GM21825 (cell line): ENCODE results near the gene PIK3R3.
"Not testable (repeated sequence)": the region's sequence is repeated elsewhere in the genome, so short reads cannot be mapped to it uniquely, and the experiment has no call there.

Source experiments
- ATAC-seq: cut with Tn5 transposase; IDR thresholded peaks from one replicate; pipeline ENCODE4 v1.9.1; 2021; ENCODE audit warnings: mild to moderate bottlenecking, moderate library complexity; ENCODE audit not compliant: unreplicated experiment

Gene PIK3R3

GRCh38 chr1:46072975-46073374 lies 59.5 kb downstream of the PIK3R3 start:
- no peak for ATAC-seq

DNA sequence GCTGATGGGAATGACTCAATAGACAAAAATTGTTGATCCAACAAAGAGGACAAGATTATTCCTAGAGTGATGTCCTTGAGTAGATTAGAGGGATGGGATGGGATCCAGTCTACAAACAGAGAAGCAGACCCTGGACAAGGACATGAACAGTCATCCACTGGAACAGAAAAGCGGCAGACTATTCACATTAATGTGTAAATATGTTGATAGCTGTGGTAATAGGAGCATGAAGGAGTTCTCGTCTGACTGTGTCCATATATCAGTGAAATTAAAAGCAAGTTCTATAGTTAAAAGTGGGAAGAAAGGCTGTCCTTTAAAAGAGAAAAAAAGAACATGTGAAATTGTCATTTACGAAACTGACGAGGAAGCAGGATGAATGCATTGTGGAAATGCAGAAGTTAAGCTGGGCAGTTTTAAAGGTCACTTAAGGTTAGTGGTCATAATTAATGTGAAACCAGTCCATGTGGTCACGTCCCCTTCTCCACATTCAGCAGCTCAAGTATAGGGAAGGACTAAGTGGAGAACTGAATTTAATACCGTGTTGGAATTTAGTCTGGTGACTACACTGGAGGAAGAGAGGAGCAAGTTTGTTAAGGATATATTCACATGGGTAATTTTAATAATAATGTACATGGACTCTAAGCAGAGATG lies 62.1 kb downstream of the PIK3R3 start:
- no peak for ATAC-seq

GRCh38 chr1:46068525-46068924 lies 63.9 kb downstream of the PIK3R3 start:
- ATAC-seq = no peak

DNA sequence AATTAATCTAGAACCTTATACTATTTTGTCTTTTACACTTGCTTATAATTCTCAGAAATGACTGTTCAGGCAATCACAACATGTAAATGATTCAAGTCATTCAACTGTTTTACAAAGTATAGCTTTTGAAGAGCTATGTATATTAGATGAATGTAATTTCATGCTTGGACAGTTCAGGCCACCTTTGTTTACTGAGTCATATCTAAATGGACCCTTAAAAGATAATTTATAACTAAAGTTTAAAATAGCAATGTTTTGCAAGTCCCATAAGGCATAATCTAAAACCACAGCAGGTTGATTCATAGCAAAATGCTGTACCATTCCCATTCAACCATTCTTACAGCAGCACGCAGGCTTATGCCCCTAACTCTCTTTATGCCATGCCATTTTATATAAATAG lies 64.8 kb downstream of the PIK3R3 start:
- ATAC-seq = no peak

GRCh38 chr1:46065405-46065804 lies 67.0 kb downstream of the PIK3R3 start:
- ATAC-seq = no peak

- ATAC-seq = no peak
Observed at GRCh38 chr1:46064708-46065107, 67.7 kb downstream of the PIK3R3 start.

DNA sequence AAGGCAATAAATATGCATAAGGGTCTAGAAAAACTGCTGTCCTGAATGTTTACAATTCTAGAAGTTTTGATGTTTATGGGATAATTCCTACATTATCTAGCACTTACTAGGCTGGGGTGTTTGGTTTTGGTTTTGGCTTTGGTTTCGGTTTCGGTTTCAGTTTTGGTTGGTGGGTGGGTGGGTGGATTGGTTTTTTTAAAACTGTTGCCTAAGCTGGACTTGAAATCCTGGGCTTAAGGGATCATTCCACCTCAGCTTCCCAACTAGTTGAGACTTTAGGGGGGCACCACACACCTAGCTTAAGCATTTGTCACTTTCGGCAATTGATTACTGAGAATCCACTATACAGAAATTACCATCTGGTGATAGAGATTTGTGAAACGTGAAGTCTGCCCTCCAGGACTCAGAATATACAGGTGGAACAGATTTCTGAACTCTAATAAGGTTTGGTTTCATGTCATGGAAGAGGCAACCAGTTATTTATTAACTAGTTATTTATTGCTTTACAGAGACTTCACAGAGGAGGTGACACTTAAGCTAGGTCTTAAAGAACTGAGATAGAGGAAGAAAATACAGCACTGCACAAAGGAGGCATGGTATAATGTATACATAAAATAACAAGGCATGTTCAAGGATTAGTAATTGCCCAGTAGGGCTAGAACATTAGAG lies 69.6 kb downstream of the PIK3R3 start:
- peak; percentile 55 for ATAC-seq

DNA sequence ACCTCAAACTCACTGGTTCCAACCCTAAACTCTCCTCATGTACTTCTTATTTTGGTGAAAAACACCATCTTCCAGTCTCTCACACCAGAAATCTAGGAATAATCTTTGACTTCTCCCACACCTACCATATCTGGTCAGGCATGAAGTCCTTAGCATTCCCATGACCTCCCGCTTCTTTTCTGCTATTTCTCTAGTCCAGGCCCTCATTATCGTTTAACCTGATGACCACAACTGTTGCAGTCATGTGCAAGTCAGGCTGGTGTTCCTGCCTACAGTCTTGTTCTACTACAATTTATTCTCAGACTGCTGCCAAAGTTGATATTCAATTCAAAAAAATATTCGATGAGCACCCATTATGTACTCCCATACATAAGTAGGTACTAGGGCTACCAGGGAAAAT lies 71.3 kb downstream of the PIK3R3 start:
- no peak for ATAC-seq

DNA sequence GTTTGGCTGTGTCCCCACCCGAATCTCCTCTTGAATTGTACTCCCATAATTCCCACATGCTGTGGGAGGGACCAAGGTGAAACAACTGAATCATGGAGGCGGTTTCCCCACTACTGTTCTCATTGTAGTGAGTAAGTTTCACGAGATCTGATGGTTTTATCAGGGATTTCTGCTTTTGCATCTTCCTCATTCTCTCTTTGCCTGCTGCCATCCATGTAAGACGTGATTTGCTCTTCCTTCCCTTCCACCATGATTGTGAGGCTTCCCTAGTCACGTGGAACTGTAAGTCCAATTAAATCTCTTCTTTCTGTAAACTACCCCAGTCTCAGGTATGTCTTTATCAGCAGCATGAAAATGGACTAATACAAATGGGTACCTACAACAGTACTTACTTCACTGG lies 73.5 kb downstream of the PIK3R3 start:
- no peak for ATAC-seq

DNA sequence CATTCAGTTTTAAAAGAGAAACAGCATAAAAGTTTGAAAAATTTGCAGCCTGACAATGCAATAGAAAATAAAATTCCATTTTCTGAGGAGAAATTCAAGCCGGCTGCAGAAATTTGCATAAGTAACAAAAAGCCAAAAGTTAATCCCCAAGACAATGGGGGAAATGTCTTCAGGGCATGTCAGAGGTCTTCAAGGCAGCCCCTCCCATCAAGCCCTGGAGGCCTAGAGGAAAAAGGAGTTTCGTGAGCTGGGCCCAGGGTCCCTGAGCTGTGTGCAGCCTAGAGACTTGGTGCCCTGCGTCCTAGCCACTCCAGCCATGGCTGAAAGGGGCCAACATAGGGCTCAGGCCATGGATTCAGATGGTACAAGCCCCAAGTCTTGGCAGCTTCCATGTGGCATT lies 74.6 kb downstream of the PIK3R3 start:
- no peak for ATAC-seq

- ATAC-seq = not testable (repeated sequence)
Observed at GRCh38 chr1:46057215-46057614, 75.2 kb downstream of the PIK3R3 start.

GRCh38 chr1:46056325-46056724 lies 76.1 kb downstream of the PIK3R3 start:
- no peak for ATAC-seq

DNA sequence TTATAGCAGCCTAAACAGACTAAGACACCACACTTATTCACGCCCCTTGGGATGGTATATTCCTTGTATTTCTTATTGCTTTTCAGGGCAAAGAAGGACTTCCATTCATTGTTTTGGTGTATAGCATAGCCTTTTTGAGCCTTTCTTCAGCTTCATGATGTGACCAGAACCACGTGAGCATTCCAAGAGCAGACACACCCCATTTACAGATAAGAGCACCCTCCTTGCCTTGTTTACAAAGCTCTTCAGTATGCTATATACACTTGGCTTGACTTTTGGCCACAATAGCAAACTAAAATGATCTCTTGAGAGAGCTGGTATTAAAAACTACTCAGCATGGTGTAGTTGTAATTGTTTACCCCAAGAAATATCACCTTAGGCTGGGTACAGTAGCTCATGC lies 78.7 kb downstream of the PIK3R3 start:
- ATAC-seq = no peak

GRCh38 chr1:46044116-46044515 lies 88.3 kb downstream of the PIK3R3 start:
- no peak for ATAC-seq

DNA sequence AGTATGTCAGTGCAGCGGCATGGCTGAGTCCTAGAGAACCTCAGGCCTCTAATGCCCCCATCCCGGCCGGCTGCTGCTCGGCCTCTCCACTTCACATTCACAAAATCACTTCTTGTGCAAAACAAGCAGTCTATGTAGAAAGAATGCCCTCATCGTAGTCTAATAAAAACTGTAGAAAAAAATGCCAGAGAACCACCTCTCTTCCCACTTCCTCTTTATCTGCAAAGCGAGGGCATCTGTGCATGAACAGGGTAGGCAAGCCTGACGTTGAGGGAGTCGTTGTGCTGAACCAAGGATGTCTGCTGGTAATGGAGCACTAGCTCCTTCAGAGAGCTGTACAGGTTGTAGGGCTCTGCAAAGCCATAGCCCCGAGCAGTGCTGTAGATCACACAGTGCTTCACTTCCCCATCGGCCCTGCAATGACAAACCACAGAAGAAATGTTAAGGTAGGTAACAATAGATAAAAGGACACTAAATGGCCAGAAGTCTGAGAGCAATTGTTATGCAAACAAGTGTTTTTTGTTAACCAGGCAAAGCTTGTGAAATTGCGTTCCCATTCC lies 88.9 kb downstream of the PIK3R3 start:
- ATAC-seq = peak; percentile 82

- no peak for ATAC-seq
Observed at GRCh38 chr1:46041974-46042373, 90.5 kb downstream of the PIK3R3 start.

DNA sequence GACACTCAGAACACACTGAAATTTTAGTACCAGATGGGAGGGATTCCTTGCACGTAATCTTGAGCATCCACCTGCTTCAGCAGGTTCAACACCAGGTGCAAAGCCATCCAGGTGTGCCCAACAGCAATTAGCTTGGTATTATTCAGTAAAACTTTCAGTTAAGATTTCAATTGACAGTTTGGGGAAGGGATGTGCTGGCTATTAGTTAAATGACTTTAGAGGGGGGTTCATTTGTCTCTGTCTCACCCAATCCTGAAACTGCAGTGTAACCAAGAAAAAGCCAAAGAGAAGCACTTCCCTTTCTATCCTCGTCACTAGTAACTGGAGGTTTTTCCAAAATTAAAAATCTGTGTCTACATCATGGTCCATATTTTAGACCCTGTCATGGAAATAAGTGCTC lies 90.9 kb downstream of the PIK3R3 start:
- ATAC-seq = no peak

DNA sequence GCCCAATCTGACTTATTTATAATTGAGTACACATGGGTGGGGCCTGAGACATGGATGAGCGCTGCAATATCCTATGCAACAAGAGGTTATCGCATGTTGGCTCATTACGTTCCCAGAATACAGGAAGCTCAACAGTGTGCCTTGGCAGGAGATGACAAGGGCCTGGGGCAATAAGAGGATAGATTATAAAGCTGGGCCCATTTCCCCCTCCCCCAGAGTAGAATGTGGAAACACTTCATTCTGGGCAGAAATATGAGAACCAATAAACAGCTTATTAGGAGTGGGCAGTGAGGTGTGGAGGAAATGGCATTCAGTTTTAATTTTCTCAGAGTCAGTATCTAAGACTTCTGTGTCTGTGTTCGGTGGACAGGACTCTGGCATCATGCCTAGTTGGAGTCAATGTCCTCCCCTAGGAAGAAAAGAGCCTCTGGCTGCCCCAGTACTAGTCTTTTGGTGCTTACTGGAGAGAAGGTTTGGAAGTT lies 92.8 kb downstream of the PIK3R3 start:
- no peak for ATAC-seq

DNA sequence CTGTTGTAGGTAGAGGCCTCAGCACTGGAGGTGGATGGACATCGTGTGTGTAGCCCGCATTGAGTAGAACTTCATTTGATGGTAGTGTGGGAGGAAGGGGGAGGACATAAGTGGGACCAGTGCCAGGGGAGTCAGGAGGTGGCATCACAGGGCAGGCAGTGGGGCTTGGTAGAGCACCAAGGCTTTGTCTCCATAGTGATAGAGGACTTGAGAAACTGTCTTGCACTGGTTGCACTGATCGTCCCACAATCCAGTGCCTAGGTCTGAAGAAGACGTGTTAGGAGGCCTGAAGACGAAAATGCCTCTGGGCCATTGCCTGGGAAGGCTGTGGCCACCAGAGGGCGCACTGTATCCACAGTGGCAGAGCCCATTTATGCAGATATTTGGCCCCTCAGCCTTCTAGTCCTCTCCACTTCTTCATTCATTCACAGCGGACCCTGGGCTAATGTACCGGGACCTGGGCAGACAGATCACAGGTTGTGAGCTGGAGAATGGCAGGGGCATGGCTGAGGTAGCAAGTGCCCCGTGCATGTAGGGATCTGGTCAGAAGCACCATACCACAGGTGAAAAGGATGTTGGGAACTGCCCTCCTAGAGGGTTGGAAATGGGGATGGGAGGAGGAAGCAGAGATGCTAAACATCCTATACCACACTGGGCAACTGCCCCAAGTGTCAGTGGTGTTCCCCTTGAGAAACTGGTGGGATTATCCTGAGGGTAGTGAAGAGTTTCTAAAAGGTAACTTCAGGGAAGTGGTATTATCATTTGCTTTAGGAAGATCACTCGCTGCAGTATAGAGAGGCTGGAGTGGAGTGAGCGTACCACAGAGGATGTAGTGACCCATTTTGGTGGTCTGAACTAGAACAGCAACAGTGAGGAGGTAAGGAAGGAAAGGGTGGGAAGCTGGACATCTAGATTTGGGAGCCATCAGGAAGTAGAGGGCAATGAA lies 95.3 kb downstream of the PIK3R3 start:
- ATAC-seq = no peak

GRCh38 chr1:46034601-46035516 lies 97.6 kb downstream of the PIK3R3 start:
- ATAC-seq = no peak
